ENCODE results near the gene KIF20B. TPM values are rescaled to one million over a fixed set of nuclear protein-coding genes. Genes with fewer than 3 reads are reported as not detected.

Gene KIF20B
- total RNA-seq, 2 donors from 2014 or later: 2.0 to 9.9 TPM

DNA sequence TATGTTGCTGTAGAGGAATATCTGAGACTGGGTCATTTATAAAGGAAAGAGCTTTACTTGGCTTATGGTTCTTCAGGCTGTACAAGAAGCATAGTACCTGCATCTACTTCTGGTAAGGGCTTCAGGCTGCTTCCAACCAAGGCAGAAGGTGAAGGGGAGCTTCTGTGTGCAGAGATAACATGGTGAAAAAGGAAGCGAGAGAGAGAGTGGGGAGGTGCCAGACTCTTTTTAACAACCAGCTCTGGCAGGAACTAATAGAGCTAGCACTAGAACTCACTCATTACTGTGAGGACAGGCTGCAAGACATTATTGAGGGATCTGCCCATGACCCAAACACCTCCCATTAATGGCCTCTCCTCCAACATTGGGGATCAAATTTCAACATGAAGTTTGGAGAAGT lies 94.5 kb downstream of the KIF20B start:
- H3K36me3 ChIP-seq: no peaks in the 10 kb centered on the region
- peaks cover 5 to 17% of the 10 kb centered on the region in 2 donors for H3K4me1 ChIP-seq (ENCODE audit: control insufficient read depth in 1 of 2, low read depth in 2 of 2)
- H3K27me3 ChIP-seq (replicated peaks; ENCODE audit: insufficient read depth): no peaks in the 10 kb centered on the region
- H3K27ac ChIP-seq: no peak overlapping the region
- ATAC-seq (ENCODE audit: insufficient number of reproducible peaks, low FRiP score, low read depth) (no peak), DNase-seq (ENCODE audit: low spot score) (no peak)
- no peaks in the 10 kb centered on the region for H3K9me3 ChIP-seq
- H3K4me3 ChIP-seq: no peak overlapping the region
- no peak for TF ChIP-seq CTCF (IDR thresholded peaks at IDR 0.05)

DNA sequence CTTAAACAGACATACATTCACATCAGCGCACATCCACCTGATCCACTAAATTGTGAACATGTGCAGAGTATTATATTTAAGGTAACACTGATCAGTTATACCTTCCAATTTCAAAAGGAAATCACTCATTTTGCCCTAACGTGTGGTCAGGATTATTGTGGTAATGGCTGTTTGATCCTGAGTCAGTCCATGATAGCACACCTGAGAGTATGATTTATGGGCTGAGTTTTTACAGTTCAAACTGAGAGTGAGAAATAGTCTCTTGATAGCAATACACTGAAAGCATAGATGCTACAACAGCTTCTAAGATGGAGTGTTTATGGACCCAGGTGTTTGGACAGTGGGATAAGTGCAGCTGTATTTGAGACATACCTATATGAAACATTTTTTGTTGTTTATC lies 96.7 kb downstream of the KIF20B start:
- Histone ChIP-seq H3K27me3 (replicated peaks; ENCODE audit: insufficient read depth) (no peaks in the 10 kb centered on the region), H3K9me3 (no peaks in the 10 kb centered on the region), H3K36me3 (no peaks in the 10 kb centered on the region), H3K27ac (no peak overlapping the region), H3K4me3 (no peak overlapping the region), H3K4me1 (ENCODE audit: control insufficient read depth in 1 of 2, low read depth in 2 of 2) (peaks cover 5 to 17% of the 10 kb centered on the region in 2 donors)
- no peak for ATAC-seq (ENCODE audit: insufficient number of reproducible peaks, low FRiP score, low read depth)
- no peak for DNase-seq (ENCODE audit: low spot score)
- no peak for TF ChIP-seq CTCF (IDR thresholded peaks at IDR 0.05)

DNA sequence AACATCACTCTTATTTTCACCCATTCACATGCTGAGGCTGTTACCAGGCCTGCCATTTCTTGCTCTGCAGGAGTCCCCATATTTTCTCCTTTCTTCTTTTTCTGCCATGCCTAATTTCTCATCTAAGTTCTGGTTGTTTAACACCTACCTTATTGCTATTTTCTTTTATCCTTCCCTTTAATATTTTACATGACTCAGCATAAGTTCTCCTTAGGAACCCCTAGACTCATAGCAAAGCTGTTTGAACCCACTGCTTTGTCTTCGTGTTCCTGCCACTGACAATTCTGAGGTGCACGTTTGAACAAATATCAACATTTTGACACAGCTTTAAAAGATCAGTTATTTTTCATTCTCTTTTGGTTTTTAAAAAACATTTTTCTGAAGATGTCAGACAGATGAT lies 98.2 kb downstream of the KIF20B start:
- H3K27ac ChIP-seq: no peak overlapping the region
- no peaks in the 10 kb centered on the region for H3K27me3 ChIP-seq (replicated peaks; ENCODE audit: insufficient read depth)
- H3K9me3 ChIP-seq: no peaks in the 10 kb centered on the region
- no peaks in the 10 kb centered on the region for H3K36me3 ChIP-seq
- ATAC-seq (ENCODE audit: insufficient number of reproducible peaks, low FRiP score, low read depth): no peak
- no peak for DNase-seq (ENCODE audit: low spot score)
- TF ChIP-seq CTCF (IDR thresholded peaks at IDR 0.05): no peak
- H3K4me1 ChIP-seq (ENCODE audit: control insufficient read depth in 1 of 2, low read depth in 2 of 2): peaks cover 5 to 17% of the 10 kb centered on the region in 2 donors
- no peak overlapping the region for H3K4me3 ChIP-seq

- Histone ChIP-seq H3K4me3 (no peak overlapping the region), H3K4me1 (ENCODE audit: control insufficient read depth in 1 of 2, low read depth in 2 of 2) (no peaks in the 10 kb centered on the region), H3K36me3 (no peaks in the 10 kb centered on the region), H3K27me3 (replicated peaks; ENCODE audit: insufficient read depth) (no peaks in the 10 kb centered on the region), H3K27ac (no peak overlapping the region), H3K9me3 (no peaks in the 10 kb centered on the region)
- DNase-seq (ENCODE audit: low spot score) (no peak), ATAC-seq (ENCODE audit: insufficient number of reproducible peaks, low FRiP score, low read depth) (no peak)
- no peak for TF ChIP-seq CTCF (IDR thresholded peaks at IDR 0.05)
Measured at GRCh38 chr10:89805599-89806013, 104.2 kb downstream of the KIF20B start.

DNA sequence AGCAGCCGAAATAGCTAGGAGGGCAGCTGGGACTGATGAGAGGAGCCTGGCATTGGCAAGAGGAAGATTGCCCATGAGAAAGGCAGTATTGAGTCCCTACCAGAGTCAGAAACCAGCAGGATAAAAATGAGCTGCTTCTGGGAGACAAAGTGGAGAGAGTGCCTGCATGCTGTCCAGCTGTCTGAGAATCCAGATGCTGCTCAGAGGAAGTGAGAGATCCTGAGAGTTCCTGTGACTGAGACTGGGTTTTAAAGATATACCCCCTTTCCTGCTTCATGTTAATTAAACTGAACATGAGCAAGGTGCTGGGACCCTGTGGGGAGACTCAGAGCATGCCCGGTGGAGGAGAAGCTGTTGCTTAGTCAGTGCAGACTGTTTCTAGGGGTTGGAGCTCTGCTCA lies 107.5 kb downstream of the KIF20B start:
- H3K27ac ChIP-seq: no peak overlapping the region
- no peak for DNase-seq (ENCODE audit: low spot score)
- H3K36me3 ChIP-seq: no peaks in the 10 kb centered on the region
- H3K4me1 ChIP-seq (ENCODE audit: control insufficient read depth in 1 of 2, low read depth in 2 of 2): no peaks in the 10 kb centered on the region
- no peak for TF ChIP-seq CTCF (IDR thresholded peaks at IDR 0.05)
- no peaks in the 10 kb centered on the region for H3K9me3 ChIP-seq
- no peak overlapping the region for H3K4me3 ChIP-seq
- H3K27me3 ChIP-seq (replicated peaks; ENCODE audit: insufficient read depth): no peaks in the 10 kb centered on the region
- no peak for ATAC-seq (ENCODE audit: insufficient number of reproducible peaks, low FRiP score, low read depth)
